ENCODE data around the gene KCNH8. TPM values are rescaled to one million over a fixed set of nuclear protein-coding genes. Genes with fewer than 3 reads are reported as not detected.

Gene KCNH8
- total RNA-seq, 2 experiments from 2014 or later, result not detected

DNA sequence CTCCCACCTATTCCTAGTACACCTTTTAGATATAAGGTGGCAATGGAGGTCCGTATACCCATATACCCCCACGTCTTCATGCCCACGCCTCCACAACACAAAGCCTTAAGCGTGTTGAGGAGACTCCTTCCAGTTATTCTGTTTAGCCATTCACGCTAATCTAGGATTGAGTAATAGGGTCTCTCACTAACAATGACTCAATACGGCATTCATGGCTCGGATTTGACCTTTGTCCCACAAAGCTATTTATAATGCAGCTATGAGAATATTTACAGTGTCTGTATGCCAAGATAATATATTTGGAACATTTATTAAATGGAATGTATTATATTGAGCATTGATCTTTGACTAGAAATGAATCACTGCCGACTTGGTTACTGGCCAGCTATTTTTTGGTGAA, 215.8 kb downstream of the KCNH8 start:
- Mint-ChIP-seq H3K27ac (no peak overlapping the region), H3K4me3 (no peak overlapping the region), H3K27me3 (no peaks in the 10 kb centered on the region), H3K4me1 (no peaks in the 10 kb centered on the region), H3K36me3 (ENCODE audit: low read depth) (no peaks in the 10 kb centered on the region), H3K9me3 (no peaks in the 10 kb centered on the region)
- CTCF ChIA-PET, result no interaction called here
- no peak for DNase-seq
- POLR2A ChIA-PET, result no interaction called here

- H3K4me1 Mint-ChIP-seq, result no peaks in the 10 kb centered on the region
- H3K9me3 Mint-ChIP-seq, result no peaks in the 10 kb centered on the region
- no peak overlapping the region for H3K4me3 Mint-ChIP-seq
- ChIA-PET POLR2A (no interaction called here), CTCF (no interaction called here)
- H3K27ac Mint-ChIP-seq, result no peak overlapping the region
- no peaks in the 10 kb centered on the region for H3K36me3 Mint-ChIP-seq (ENCODE audit: low read depth)
- no peak for DNase-seq
- no peaks in the 10 kb centered on the region for H3K27me3 Mint-ChIP-seq
These were observed 217.2 kb downstream of the KCNH8 start for GRCh38 chr3:19365471-19365870.

- H3K4me1 Mint-ChIP-seq, result no peaks in the 10 kb centered on the region
- H3K36me3 Mint-ChIP-seq (ENCODE audit: low read depth), result no peaks in the 10 kb centered on the region
- H3K27me3 Mint-ChIP-seq, result no peaks in the 10 kb centered on the region
- no peak overlapping the region for H3K27ac Mint-ChIP-seq
- DNase-seq, result no peak
- ChIA-PET CTCF (no interaction called here), POLR2A (no interaction called here)
- no peak overlapping the region for H3K4me3 Mint-ChIP-seq
- no peaks in the 10 kb centered on the region for H3K9me3 Mint-ChIP-seq
These were observed 236.6 kb downstream of the KCNH8 start for GRCh38 chr3:19384868-19385267.

- Mint-ChIP-seq H3K9me3 (no peaks in the 10 kb centered on the region), H3K27me3 (no peaks in the 10 kb centered on the region), H3K27ac (no peak overlapping the region), H3K36me3 (ENCODE audit: low read depth) (no peaks in the 10 kb centered on the region), H3K4me1 (no peaks in the 10 kb centered on the region), H3K4me3 (no peak overlapping the region)
- POLR2A ChIA-PET, result no interaction called here
- no peak for DNase-seq
- CTCF ChIA-PET, result no interaction called here
These were observed 243.8 kb downstream of the KCNH8 start for GRCh38 chr3:19392150-19392549.

GRCh38 chr3:19394946-19395345, 246.6 kb downstream of the KCNH8 start:
- Mint-ChIP-seq H3K36me3 (ENCODE audit: low read depth) (no peaks in the 10 kb centered on the region), H3K27me3 (no peaks in the 10 kb centered on the region), H3K4me3 (no peak overlapping the region), H3K4me1 (no peaks in the 10 kb centered on the region), H3K27ac (no peak overlapping the region), H3K9me3 (no peaks in the 10 kb centered on the region)
- POLR2A ChIA-PET, result no interaction called here
- no peak for DNase-seq
- CTCF ChIA-PET, result no interaction called here

DNA sequence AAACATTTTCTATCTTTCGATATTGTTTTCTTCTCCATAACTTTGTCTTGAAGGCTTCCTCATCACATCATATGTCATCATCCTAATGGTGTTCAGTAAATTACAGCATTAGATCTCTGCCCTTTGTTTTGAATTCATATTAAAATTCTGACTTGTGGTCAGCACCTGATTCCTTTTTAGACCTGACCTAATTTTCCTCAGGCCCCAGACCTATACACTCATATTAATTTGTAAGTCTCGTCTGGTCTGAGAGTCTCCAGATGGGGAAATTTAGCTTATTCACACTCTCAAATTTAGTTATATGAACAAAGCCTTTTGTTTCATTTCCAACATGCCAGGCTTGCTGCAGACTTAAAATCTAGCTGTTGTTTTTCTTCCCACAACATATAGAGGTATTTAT, 248.4 kb downstream of the KCNH8 start:
- H3K9me3 Mint-ChIP-seq, result no peaks in the 10 kb centered on the region
- POLR2A ChIA-PET, result no interaction called here
- CTCF ChIA-PET, result no interaction called here

DNA sequence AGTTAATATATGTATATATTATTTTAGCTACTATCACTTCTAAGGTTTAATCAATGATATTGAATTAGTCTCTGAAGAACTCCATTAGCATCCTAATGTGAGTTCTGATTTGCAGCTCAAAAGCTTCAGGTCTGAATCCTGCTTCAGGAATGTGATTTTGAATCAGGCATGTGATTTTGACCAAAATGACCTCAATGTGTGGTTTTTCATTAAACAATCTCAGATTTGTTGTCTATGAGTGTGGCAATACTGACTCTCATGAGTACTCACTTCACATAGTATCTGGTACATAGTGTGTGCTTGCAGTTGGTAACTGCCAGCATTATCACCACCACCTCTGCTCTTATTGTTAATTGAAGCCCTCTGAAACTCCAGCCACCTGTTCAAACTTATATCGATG, 251.0 kb downstream of the KCNH8 start:
- no peaks in the 10 kb centered on the region for H3K9me3 Mint-ChIP-seq
- no peaks in the 10 kb centered on the region for H3K27me3 Mint-ChIP-seq
- DNase-seq, result no peak
- ChIA-PET POLR2A (no interaction called here), CTCF (no interaction called here)
- no peak overlapping the region for H3K4me3 Mint-ChIP-seq
- H3K27ac Mint-ChIP-seq, result no peak overlapping the region
- no peaks in the 10 kb centered on the region for H3K4me1 Mint-ChIP-seq
- H3K36me3 Mint-ChIP-seq (ENCODE audit: low read depth), result no peaks in the 10 kb centered on the region

More for the DNA sequence above, 248.4 kb downstream of the KCNH8 start:
- Mint-ChIP-seq H3K27me3 (no peaks in the 10 kb centered on the region), H3K4me1 (no peaks in the 10 kb centered on the region), H3K36me3 (ENCODE audit: low read depth) (no peaks in the 10 kb centered on the region), H3K27ac (no peak overlapping the region), H3K4me3 (no peak overlapping the region)
- DNase-seq, result no peak

DNA sequence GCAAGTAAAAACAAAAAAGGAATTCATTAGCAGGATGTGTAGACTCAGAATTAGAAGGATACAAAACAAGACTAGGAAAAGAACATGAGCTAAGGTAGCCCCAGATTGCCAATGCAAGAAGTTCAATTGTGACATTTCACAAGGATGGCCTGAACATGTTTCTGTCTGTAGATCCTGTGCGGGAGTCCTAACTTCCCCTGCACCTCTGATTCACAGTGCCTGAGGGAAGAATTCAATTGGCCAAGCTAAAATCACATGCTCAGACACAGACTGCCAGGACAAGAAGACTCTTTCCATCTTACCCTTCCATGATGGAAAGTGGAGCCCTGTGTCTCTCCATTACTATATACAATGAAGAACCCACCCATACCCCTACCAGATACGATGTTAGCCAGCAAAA, 251.5 kb downstream of the KCNH8 start:
- H3K36me3 Mint-ChIP-seq (ENCODE audit: low read depth), result no peaks in the 10 kb centered on the region
- ChIA-PET POLR2A (no interaction called here), CTCF (no interaction called here)
- H3K4me3 Mint-ChIP-seq, result no peak overlapping the region
- no peaks in the 10 kb centered on the region for H3K9me3 Mint-ChIP-seq
- H3K4me1 Mint-ChIP-seq, result no peaks in the 10 kb centered on the region
- H3K27ac Mint-ChIP-seq, result no peak overlapping the region
- no peaks in the 10 kb centered on the region for H3K27me3 Mint-ChIP-seq
- DNase-seq, result no peak

DNA sequence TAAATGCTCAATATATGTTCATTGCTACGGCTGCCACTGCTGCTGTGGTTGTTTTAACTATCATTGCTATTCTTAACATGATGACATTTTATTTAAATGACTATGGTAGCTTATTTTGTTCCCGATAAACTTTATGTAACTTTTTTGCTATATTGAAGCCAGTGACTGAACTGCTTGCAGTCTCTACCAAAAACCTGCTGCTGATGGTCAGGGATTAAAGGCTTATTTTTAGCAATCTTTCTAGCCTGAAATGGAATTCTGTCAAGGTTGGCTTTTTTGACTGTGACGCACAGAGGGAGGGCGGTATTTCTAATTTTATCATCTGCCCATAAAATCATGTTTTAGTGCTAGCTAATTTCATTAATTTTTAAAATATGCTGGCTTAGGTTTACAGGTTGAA, 271.8 kb downstream of the KCNH8 start:
- CTCF ChIA-PET, result no interaction called here
- no peak for DNase-seq

GRCh38 chr3:19425825-19426224, 277.5 kb downstream of the KCNH8 start:
- H3K4me3 Mint-ChIP-seq, result no peak overlapping the region
- peaks cover 7% of the 10 kb centered on the region for H3K4me1 Mint-ChIP-seq
- peaks cover 2% of the 10 kb centered on the region for H3K27me3 Mint-ChIP-seq
- no peak for DNase-seq
- POLR2A ChIA-PET, result no interaction called here
- no peaks in the 10 kb centered on the region for H3K36me3 Mint-ChIP-seq (ENCODE audit: low read depth)
- CTCF ChIA-PET, result no interaction called here
- H3K27ac Mint-ChIP-seq, result no peak overlapping the region
- peaks cover 3% of the 10 kb centered on the region for H3K9me3 Mint-ChIP-seq

More for the DNA sequence above, 271.8 kb downstream of the KCNH8 start:
- POLR2A ChIA-PET, result no interaction called here
- H3K4me3 Mint-ChIP-seq, result no peak overlapping the region
- H3K36me3 Mint-ChIP-seq (ENCODE audit: low read depth), result no peaks in the 10 kb centered on the region
- H3K27me3 Mint-ChIP-seq, result peaks cover 2% of the 10 kb centered on the region
- H3K27ac Mint-ChIP-seq, result no peak overlapping the region
- no peaks in the 10 kb centered on the region for H3K4me1 Mint-ChIP-seq
- H3K9me3 Mint-ChIP-seq, result no peaks in the 10 kb centered on the region

- H3K9me3 Mint-ChIP-seq, result peaks cover 3% of the 10 kb centered on the region
- no peak for DNase-seq
- peaks cover 7% of the 10 kb centered on the region for H3K4me1 Mint-ChIP-seq
- H3K4me3 Mint-ChIP-seq, result no peak overlapping the region
- H3K36me3 Mint-ChIP-seq (ENCODE audit: low read depth), result no peaks in the 10 kb centered on the region
- no peak overlapping the region for H3K27ac Mint-ChIP-seq
- ChIA-PET CTCF (no interaction called here), POLR2A (no interaction called here)
- H3K27me3 Mint-ChIP-seq, result peaks cover 2% of the 10 kb centered on the region
These were observed 279.3 kb downstream of the KCNH8 start for GRCh38 chr3:19427422-19428149.

GRCh38 chr3:19428729-19429128, 280.4 kb downstream of the KCNH8 start:
- no peaks in the 10 kb centered on the region for H3K36me3 Mint-ChIP-seq (ENCODE audit: low read depth)
- CTCF ChIA-PET, result interaction anchor here (0.7 kb wide), 2 partner anchors 12 to 828 kb away, joined by 3 to 4 read pairs; no protein-coding TSS in a partner anchor

GRCh38 chr3:19432669-19433068, 284.4 kb downstream of the KCNH8 start:
- H3K36me3 Mint-ChIP-seq (ENCODE audit: low read depth), result no peaks in the 10 kb centered on the region
- H3K27me3 Mint-ChIP-seq, result no peaks in the 10 kb centered on the region
- CTCF ChIA-PET, result no interaction called here
- peaks cover 1% of the 10 kb centered on the region for H3K4me1 Mint-ChIP-seq
- POLR2A ChIA-PET, result no interaction called here
- no peak overlapping the region for H3K27ac Mint-ChIP-seq
- DNase-seq, result no peak
- peaks cover 3% of the 10 kb centered on the region for H3K9me3 Mint-ChIP-seq
- H3K4me3 Mint-ChIP-seq, result no peak overlapping the region

More at GRCh38 chr3:19428729-19429128, 280.4 kb downstream of the KCNH8 start:
- no peak overlapping the region for H3K4me3 Mint-ChIP-seq
- DNase-seq, result no peak
- POLR2A ChIA-PET, result no interaction called here
- no peak overlapping the region for H3K27ac Mint-ChIP-seq
- peaks cover 3% of the 10 kb centered on the region for H3K9me3 Mint-ChIP-seq
- peaks cover 7% of the 10 kb centered on the region for H3K4me1 Mint-ChIP-seq
- H3K27me3 Mint-ChIP-seq, result no peaks in the 10 kb centered on the region

- Mint-ChIP-seq H3K36me3 (ENCODE audit: low read depth) (no peaks in the 10 kb centered on the region), H3K4me3 (no peak overlapping the region), H3K9me3 (no peaks in the 10 kb centered on the region), H3K27me3 (no peaks in the 10 kb centered on the region), H3K27ac (no peak overlapping the region), H3K4me1 (no peaks in the 10 kb centered on the region)
- ChIA-PET CTCF (no interaction called here), POLR2A (no interaction called here)
- no peak for DNase-seq
These were observed 288.4 kb downstream of the KCNH8 start for GRCh38 chr3:19436746-19437145.
